ENCODE results near the gene ARHGAP4. TPM values are rescaled to one million over a fixed set of nuclear protein-coding genes. Genes with fewer than 3 reads are reported as not detected.

Gene ARHGAP4
- total RNA-seq, 1 donor from 2014 or later = 3.1 TPM

DNA sequence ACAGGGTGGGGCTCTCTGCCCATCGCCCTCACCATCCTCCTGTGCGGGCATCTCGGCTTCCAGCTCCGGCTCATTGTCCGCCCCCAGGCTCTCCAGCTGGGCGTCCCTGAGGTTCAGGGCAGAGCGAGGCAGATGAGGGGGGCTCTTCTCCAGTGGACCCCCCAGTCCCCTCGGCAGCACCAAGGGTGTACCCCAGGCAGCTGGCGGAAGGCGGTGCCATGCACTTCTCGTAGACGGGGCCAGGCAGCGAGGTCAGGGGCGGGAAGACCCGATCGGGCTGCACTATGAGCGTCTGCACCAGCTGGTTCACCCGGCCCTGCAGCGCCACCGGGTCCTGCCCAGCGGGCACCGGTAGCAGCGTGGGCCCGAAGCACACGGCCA is 16.1 kb downstream of the ARHGAP4 start:
- Mint-ChIP-seq H3K9me3 (ENCODE audit: low read depth) (no peaks in the 10 kb centered on the region), H3K36me3 (ENCODE audit: low read depth) (no peaks in the 10 kb centered on the region), H3K4me1 (ENCODE audit: low read depth) (no peaks in the 10 kb centered on the region), H3K4me3 (ENCODE audit: unreplicated experiment) (no peak overlapping the region), H3K27ac (ENCODE audit: unreplicated experiment) (no peak overlapping the region), H3K27me3 (ENCODE audit: low read depth) (no peaks in the 10 kb centered on the region)
- peak; percentile 92 for DNase-seq (ENCODE audit: low spot score)
- TF ChIP-seq, protein P1, sequence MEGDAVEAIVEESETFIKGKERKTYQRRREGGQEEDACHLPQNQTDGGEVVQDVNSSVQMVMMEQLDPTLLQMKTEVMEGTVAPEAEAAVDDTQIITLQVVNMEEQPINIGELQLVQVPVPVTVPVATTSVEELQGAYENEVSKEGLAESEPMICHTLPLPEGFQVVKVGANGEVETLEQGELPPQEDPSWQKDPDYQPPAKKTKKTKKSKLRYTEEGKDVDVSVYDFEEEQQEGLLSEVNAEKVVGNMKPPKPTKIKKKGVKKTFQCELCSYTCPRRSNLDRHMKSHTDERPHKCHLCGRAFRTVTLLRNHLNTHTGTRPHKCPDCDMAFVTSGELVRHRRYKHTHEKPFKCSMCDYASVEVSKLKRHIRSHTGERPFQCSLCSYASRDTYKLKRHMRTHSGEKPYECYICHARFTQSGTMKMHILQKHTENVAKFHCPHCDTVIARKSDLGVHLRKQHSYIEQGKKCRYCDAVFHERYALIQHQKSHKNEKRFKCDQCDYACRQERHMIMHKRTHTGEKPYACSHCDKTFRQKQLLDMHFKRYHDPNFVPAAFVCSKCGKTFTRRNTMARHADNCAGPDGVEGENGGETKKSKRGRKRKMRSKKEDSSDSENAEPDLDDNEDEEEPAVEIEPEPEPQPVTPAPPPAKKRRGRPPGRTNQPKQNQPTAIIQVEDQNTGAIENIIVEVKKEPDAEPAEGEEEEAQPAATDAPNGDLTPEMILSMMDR (IDR thresholded peaks at IDR 0.05) = no peak

DNA sequence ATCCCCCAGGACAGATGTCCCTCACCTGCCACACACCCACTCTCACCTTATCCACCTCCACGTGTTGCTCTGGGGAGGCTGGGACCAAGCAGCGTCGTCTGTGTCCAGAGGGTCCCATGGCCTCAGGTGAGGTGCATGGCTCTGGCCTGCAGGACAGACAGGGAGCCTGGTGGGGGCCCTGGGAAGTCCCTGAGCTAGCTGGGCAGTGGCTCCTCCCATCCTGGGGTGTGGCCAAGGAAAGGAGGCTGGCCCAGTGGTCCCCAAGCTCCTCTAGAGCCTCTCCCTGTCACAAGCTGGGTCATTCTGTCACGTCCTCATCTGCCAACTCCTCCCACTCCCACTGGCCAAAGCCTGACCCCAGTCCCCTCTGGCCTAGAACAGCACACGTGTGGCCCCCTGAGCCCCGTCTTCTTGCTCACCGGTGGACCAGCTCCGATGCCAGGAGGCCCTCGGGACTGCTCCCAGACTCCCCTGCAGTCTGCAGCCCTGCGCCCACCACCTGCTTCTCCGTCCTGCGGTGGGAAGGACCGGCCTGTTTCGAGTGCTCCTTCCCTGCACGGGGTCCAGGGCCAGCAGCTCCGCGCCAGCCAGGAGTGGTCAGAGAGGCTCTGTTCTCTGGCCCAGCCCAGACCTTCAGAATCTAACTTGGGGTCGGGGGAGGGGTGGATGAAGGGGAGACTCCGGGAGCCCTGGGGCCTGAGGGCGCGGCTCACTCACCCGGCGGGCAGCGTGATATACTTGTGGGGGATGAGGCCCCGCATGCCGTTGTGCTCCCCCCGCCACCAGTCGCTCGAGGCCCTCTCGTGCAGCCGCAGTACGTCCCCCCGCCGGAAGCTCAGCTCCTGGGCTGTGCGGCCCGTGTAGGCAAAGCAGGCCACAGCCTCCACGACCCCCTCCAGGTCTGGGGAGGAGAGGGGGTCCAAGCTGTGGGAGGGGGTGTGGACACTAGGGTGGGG is 16.8 kb downstream of the ARHGAP4 start:
- Mint-ChIP-seq H3K27ac (ENCODE audit: unreplicated experiment) (no peak overlapping the region), H3K4me3 (ENCODE audit: unreplicated experiment) (no peak overlapping the region), H3K4me1 (ENCODE audit: low read depth) (no peaks in the 10 kb centered on the region), H3K36me3 (ENCODE audit: low read depth) (no peaks in the 10 kb centered on the region), H3K27me3 (ENCODE audit: low read depth) (no peaks in the 10 kb centered on the region), H3K9me3 (ENCODE audit: low read depth) (no peaks in the 10 kb centered on the region)
- TF ChIP-seq, protein P1 (IDR thresholded peaks at IDR 0.05) = no peak
- peak; percentile 88 for DNase-seq (ENCODE audit: low spot score)

DNA sequence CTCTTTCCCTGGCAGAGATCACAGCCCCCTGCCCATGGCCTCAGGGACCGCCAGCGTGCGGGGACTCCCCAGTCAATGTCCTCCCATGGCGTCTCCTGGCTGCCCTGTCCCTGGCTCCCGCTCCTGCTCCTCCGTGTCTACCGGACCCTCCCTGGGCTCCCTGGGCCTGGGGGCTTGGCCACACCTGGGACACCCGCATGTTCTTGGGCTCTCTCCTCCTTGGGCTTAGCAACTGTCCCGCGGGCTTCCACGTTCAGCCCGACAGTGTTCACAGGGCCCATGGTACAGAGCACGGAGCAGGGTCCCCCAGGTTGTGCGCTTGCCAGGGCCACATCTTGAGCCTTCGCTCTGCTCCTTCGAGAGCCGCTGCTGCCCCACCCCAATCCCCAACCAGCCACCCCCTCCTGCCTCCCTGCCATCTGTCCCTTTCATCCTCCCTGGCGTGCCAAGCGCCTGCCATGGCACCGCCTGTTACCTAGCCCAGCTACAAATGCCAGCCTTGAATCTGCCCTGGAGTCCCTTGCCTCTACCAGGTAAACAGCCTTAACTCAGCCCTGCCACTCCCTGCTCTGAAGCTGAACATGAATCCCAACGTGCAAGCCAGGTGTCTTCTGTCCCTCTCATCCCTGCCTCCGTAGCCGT is 17.7 kb downstream of the ARHGAP4 start:
- no peaks in the 10 kb centered on the region for H3K27me3 Mint-ChIP-seq (ENCODE audit: low read depth)
- peaks cover under 1% of the 10 kb centered on the region for H3K4me1 Mint-ChIP-seq (ENCODE audit: low read depth)
- TF ChIP-seq, protein P1 (IDR thresholded peaks at IDR 0.05) = no peak
- H3K27ac Mint-ChIP-seq (ENCODE audit: unreplicated experiment) = no peak overlapping the region
- H3K4me3 Mint-ChIP-seq (ENCODE audit: unreplicated experiment) = no peak overlapping the region
- DNase-seq (ENCODE audit: low spot score) = peak; percentile 90
- H3K9me3 Mint-ChIP-seq (ENCODE audit: low read depth) = no peaks in the 10 kb centered on the region
- no peaks in the 10 kb centered on the region for H3K36me3 Mint-ChIP-seq (ENCODE audit: low read depth)

DNA sequence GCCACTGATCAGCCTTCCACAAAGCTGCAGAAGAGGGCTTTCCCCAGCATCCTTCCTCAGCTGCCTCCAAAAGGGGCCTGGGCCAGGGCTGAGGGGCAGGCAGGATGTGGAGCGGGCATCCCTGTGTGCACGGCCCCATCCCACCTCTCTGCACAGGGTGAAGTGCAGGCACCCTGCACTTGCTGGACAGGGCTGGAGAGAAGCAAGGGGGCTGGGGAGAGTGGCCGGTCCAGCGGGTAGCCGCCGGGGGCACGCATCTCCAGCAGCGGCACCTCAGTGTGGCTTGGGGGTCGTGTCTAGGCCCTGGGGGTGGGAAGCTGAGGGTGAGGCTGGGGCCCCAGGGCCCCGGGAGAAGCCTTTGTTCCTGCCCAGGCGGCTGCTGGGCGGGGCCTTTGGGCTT is 18.6 kb downstream of the ARHGAP4 start:
- H3K36me3 Mint-ChIP-seq (ENCODE audit: low read depth) = no peaks in the 10 kb centered on the region
- TF ChIP-seq, protein P1 (IDR thresholded peaks at IDR 0.05) = no peak
- H3K27me3 Mint-ChIP-seq (ENCODE audit: low read depth) = no peaks in the 10 kb centered on the region
- peak; percentile 83 for DNase-seq (ENCODE audit: low spot score)
- peaks cover 7% of the 10 kb centered on the region for H3K4me1 Mint-ChIP-seq (ENCODE audit: low read depth)
- no peaks in the 10 kb centered on the region for H3K9me3 Mint-ChIP-seq (ENCODE audit: low read depth)
- H3K4me3 Mint-ChIP-seq (ENCODE audit: unreplicated experiment) = no peak overlapping the region
- H3K27ac Mint-ChIP-seq (ENCODE audit: unreplicated experiment) = no peak overlapping the region

DNA sequence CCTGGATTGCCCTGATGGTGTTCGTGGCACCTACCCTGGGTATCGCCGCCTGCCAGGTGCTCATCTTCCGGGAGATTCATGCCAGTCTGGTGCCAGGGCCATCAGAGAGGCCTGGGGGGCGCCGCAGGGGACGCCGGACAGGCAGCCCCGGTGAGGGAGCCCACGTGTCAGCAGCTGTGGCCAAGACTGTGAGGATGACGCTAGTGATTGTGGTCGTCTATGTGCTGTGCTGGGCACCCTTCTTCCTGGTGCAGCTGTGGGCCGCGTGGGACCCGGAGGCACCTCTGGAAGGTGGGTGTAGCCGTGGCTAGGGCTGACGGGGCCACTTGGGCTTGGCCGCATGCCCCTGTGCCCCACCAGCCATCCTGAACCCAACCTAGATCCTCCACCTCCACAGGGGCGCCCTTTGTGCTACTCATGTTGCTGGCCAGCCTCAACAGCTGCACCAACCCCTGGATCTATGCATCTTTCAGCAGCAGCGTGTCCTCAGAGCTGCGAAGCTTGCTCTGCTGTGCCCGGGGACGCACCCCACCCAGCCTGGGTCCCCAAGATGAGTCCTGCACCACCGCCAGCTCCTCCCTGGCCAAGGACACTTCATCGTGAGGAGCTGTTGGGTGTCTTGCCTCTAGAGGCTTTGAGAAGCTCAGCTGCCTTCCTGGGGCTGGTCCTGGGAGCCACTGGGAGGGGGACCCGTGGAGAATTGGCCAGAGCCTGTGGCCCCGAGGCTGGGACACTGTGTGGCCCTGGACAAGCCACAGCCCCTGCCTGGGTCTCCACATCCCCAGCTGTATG is 19.7 kb downstream of the ARHGAP4 start:
- Mint-ChIP-seq H3K9me3 (ENCODE audit: low read depth) (no peaks in the 10 kb centered on the region), H3K27me3 (ENCODE audit: low read depth) (no peaks in the 10 kb centered on the region), H3K27ac (ENCODE audit: unreplicated experiment) (no peak overlapping the region), H3K4me1 (ENCODE audit: low read depth) (peaks cover 18% of the 10 kb centered on the region), H3K4me3 (ENCODE audit: unreplicated experiment) (no peak overlapping the region), H3K36me3 (ENCODE audit: low read depth) (no peaks in the 10 kb centered on the region)
- TF ChIP-seq, protein P1 (IDR thresholded peaks at IDR 0.05) = no peak
- DNase-seq (ENCODE audit: low spot score) = no peak

Measured in chondrocyte (in vitro differentiated cells).